HG03575 (cell line): Measurements from ENCODE around the gene SLC37A1.
"Not testable (repeated sequence)": the region's sequence is repeated elsewhere in the genome, so short reads cannot be mapped to it uniquely, and the experiment has no call there.

Experiments
- ATAC-seq: cut with Tn5 transposase; IDR thresholded peaks from one replicate; pipeline ENCODE4 v1.9.1; 2021; ENCODE audit not compliant: unreplicated experiment, insufficient number of reproducible peaks, low FRiP score; ENCODE audit errors: extremely low read depth

Gene SLC37A1

DNA sequence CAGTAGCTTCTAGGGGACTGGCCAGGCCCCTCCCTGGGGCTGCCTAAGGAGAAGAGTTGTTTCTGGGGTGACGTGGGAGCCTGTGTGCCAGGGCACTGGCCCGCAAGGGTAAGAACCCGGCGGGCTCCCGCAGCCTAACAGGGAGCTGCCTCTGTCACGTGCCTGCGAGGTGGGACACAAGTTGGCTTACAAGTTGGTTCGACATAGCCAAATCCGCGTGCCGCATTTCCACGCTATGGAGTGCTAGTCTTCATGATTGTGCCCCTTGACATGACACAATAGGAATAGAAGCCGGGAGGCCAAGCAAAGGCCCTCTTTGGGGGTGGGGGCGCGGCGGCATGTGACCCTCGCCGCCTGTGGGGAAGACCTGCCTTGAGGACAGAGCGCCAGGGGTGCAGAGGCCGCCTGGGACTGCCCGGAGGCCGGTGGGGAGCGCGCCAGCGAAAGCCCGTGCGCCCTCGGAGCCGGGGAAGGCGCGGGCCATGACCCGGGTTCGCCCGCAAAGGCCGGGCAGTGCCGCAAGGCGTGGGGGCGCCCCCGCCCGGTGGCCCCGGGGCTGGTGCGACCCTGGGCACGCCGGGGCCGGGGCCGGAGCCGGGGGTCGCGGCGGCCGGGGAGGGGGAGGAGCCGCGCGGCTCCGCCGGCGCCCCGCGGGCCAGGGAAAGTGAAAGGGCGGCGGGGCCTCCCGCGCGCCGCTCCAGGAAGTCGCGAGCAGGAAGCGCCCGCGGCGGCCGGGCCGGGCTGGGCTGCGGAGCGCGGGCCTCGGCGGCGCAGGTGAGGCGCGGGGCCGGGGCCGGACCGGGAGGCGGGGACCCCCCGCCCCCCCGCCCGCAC lies at the start of gene SLC37A1:
SLC37A1 (plus strand) TSS at position 702 of the 834 bp plus-strand sequence. CDS start 4,603 bp downstream, outside the sequence.
- no peak for ATAC-seq

DNA sequence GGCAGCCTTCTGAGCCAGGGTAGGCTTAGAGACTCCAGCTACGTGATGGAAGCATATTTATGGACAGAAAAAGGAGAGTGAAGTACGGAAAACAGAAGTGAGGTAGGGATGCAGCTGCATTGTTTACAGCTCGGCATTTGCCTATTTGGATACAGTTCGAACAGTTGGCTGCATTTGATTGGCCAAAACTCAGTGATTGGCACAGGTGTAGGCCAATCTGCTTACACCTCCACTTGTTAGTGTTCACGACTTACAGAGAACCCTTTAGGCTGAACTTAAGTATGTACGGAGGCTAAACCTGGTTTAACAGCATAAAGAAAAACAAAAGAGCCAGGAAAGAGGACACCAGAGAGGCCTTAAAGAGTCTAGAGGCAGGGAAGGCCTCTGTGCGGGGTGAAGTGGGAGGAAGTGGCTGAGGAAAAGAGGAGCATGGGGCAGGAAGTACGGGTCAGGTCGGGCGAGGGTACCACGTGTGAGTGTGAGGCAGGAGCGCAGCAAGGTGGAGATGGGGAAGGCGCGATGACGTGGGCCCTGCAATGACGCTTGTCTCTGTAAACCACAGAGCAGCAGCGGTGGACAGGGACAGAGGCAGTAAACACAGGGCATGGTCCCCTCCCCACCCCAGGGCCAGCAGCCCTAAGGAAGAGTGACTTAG lies 49.7 kb upstream of the SLC37A1 start:
- ATAC-seq: no peak

DNA sequence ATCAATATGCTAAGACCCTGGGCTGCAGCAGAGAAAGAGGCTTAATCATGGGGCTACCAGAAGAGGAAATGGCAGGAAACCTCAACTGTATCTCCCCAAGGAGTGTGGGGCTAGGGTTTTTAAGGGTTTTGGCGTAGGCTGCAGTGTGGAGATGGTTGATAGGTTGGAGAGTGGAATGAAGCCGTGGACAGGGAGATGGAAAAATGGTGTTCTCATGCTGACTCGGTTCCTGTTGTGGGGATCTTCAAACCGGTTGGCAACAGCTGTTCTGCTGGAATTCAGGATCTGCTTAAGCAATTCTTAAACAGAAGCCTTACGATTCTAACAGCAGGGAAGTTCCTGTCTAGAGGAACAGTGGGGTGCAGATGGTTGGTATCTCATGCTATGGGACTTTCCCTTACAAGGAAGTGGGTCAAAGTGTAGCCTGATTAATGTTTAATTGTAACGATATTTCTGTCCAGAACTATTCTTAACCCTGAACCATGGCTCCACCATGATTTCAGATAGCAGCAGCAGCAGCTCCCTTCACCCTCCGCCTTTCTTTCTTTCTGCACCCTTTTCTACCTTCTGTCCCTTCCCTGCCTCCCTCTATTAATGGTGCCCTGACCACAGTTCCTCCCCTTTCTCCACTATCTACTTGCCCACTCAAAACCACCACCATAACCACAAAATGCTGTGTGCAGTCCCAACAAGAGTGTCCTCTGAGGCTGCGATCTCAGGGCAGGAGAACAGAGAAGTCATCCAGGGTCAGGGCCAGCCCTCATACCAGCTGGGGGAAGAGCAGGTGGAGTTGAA lies 48.4 kb upstream of the SLC37A1 start:
- ATAC-seq: no peak

DNA sequence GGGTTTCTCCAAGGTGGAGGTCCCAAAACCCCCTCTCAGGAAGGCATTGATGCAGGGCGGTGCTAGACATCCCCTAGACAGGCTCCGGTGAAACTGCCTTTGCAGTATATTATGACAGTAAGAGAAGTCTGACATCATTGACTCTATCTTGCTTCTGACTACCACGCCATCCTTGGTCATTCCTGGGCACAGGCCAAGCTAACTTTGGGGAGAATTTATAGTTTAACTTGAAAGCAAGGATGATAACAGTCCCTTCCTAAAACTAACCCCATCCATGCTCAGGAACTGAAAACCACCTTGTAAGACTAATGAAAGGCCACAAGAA lies 47.9 kb upstream of the SLC37A1 start:
- ATAC-seq: no peak

DNA sequence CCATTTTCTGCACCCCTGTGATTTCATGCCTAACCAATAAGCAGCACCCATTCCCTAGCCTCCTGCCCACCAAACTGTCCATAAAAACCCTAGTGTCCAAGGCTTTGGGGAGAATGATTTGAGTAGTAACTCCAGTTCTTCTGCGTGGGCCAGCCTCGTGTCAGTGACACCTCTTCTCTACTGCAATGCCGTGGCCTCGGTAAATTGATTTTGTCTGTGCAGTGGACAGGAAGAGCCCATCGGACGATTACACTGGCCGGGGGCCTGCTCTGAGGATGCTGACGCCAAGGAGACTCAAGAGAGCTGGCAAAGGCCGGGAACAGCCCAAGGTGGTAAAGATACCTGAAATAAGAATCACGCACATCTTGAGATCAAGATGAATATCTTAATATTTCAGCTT lies 47.0 kb upstream of the SLC37A1 start:
- no peak for ATAC-seq

DNA sequence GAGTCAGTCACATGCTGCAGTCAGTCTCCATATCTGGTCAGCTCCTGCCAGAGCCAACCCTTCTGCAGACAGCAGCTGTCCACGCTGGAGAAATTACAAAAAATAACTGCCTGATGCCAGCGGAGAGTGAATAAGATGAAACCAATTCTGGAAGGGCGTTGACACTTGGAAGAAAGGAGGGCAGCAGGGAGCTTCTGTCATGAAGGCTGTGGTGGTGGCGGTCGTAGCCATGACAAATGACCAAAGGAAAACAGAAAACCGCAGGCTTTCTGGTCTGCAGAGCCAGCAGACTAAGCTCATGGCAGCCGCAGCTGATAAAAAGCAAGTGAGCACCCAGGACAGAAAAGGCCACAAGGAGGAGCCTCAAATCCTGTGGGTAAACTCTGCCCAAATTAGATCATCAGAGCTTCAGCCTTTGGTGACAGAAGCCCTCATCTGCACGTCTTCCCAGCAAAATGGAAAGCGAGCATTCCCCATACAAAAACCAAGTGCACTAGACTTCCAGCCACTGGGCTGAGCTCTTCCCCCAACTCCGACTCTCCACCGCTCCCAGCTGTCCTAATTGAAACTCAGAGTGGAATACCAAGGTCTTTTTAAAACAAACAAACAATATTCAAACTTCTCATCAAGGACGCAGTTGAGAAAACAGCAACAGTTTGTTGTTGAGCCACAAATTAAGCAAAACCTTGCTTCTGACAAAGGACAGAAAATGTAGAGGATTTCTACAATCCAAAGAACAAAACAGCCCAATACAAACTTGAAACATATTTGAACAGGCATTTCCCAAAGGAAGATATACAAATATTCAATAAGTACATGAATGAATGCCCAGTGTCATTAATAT lies 46.3 kb upstream of the SLC37A1 start:
- no peak for ATAC-seq

DNA sequence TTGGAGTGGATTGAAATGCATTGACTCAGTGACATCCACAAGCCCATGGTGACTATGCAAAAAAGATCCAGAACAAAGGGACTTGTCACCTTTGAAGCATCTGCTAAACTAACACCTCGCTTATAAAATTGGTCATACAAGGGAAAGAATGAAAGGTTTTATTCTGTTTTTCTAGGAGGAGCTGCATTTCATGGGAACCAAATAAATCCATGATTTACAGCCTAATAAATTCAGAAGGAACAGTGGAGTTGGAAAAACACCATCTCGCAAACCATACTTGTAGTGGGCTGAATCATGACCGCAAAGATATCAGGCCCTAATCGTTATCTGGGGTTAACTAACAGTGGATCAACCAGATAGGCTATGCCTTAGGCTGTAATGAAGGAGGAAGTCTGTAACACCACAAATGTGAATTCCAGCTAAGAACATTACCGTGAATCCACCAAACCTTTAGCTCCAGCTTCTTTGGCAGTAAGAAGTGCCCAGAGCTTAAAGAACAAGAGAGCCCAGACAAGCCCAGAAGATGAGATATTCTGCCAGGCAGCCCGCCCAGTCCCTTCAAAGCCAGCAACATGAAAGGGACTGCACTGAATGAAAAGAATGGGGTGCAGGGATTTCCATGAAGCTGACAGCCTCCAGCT lies 45.0 kb upstream of the SLC37A1 start:
- no peak for ATAC-seq

DNA sequence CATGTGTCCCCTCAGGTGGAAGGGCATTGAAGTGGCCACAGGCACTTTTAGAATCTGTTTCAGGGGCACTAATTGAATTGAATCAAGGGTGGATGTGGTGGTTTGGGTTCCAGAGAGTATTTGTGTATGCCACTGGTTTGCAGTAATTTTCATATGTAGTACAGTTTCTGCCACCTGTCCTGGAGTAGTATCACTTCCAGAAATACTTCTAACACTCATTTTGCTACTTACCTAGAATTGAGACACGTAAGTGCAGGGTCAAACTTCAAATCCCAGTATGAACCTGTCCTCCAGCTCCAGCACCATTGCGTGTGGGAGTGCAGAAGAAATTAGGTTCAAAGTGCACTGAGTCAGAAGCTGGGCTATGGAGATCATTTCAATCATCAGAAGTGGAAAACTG lies 44.4 kb upstream of the SLC37A1 start:
- no peak for ATAC-seq

DNA sequence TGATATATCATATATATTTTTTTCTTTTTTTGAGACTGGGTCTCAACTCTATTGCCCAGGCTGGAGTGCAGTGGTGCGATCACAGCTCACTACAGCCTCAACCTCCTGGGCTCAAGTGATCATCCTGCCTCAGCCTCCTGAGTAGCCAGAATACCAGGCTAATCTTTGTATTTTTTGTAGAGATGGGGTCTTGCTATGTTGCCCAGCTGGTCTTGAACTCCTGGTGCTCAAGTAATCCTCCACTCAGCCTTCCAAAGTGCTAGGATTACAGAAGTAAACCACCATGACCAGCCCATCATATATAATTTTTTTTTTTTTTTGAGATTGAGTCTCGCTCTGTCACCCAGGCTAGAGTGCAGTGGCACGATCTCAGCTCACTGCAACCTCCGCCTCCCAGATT lies 43.9 kb upstream of the SLC37A1 start:
- not testable (repeated sequence) for ATAC-seq

DNA sequence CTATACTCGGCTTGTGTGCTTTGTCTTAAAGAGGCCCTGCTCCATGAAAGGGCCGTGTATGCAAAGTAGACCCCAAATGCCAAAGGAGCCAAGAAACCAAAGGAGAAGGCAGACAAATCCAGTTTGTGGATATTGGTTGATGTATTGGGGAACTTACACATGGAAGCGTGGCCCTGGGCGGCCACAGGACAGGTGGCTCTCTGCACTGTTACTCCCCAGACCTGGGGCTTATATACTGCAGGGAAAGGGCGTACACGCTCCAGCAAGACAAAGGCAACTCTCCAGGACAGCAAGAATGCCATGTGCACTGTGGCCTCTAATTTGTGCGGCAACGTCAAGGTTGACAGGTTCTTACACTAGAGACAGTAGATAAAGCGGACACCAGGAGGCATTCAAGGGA lies 42.4 kb upstream of the SLC37A1 start:
- ATAC-seq: no peak

DNA sequence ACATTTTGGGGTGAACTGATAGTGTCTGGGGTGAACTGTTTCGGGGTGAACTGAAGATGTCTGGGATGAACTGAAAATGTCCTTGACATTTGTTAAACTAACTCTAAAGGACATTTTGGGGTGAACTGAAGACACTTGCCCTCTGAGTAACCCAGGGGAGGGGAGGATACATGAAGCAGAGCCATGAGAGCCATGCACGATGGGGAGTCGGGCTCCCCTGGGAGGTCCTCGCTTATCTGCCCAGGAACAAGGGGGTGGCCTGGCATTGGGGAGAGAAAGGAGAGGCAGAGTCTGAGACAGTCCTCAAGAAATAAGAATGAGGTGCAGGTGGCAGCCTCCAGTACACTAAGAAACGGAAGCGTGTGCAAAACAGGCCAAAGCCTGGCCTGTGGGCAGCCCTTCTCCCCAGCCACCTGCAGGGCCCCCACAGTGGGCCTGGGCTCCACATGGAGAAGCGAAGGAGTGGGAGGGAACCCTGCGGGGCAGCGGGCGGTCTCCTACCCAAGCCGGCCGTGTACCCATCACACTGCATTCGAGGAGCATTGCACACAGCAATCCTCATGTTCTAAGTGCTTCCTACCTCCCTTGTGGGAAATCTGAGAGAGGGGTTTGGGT lies 41.8 kb upstream of the SLC37A1 start:
- ATAC-seq: no peak

DNA sequence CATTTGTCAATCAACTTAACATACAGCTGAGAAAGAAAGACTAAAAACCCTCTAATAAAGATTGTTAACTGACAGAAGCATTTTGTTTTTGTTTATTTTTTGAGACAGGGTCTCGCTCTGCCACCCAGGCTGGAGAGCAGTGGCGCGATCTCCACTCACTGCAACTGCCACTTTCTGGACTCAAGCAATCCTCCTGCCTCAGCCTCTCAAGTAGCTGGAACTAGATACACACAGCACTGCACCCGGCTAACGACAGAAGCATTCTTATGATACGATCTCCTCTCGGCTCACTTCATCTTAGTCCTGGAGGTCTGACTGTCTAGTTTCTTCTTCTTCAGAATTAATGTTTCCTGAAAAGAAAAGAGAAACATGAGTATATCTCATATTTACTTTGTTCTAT lies 41.1 kb upstream of the SLC37A1 start:
- no peak for ATAC-seq

DNA sequence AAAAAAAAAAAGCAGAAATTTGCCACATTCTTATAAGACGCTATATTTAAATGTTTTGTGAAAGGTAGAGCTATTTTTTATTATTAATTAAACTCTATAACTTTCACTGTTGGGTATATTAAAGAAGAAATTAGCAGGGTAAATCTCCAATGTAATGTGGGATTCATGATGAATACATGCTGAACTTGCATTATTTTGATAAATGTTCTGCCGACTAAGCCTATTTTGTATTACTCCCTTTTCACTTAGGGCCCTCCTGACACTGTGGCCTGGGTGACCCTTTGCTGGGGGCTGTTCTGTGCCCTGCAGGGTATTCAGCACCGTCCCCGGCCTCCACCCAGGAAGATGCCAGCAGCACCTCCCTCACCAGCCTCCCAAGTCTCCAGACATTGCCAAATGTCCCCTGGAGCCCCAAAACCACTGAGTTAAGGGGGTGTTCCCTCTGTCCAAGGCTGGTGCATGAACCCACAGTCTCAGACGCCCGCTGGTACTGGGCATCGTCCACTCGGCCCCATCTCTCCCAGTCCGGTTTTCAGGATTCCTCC lies 40.1 kb upstream of the SLC37A1 start:
- no peak for ATAC-seq

DNA sequence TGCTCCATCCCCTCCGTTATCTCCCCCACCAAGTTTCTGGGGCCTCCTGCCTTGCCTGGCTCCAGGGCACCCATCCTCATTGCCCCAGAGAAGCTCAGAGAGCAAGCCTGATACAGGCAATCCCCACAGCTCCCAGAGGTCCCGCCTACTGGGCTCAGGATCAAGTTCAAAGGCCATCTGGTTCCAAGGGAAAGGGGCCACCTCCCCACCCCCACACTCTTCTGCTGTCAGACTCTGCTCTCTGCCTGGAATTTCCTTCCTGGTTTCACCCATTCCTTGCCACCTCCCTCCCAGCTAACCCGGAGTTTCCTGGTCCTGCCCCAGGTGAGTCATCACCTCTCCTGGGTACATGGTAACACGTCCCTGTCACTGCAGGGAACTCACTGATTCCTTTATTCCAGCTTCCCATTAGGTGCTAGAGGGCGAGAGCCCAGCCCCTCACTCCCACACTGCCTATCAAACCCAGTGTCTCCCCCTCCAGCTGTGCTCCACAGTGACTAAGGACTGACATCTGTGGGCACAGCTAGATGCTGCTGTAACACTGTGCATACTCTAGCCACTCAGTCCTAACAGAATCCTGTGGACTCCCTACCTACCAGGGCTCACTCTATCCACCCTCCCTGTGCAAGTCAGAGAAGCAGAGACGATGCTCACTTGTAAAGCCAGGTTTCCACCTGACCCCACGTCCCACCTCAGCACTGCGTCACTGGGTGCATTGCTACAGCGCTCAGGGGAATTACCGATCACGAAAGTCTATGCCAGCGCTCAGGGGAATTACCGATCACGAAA lies 39.4 kb upstream of the SLC37A1 start:
- no peak for ATAC-seq

DNA sequence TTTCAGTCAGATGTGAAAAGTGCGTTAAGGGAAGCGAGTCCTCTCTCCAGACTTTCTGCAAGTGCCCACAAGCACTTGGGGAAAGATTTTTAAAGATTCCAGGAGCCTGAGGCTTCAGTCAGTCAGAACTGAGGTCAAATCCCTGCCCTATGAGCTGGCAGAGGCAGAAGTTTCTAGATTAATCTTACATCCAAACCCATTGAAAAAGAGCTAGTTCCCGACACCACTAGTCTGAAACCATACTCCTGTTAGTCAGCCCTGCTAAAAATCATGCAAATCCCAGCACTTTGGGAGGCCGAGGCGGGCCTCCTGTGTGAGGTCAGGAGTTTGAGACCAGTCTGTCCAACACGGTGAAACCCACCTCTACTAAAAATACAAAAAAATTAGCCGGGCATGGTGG lies 38.6 kb upstream of the SLC37A1 start:
- no peak for ATAC-seq

DNA sequence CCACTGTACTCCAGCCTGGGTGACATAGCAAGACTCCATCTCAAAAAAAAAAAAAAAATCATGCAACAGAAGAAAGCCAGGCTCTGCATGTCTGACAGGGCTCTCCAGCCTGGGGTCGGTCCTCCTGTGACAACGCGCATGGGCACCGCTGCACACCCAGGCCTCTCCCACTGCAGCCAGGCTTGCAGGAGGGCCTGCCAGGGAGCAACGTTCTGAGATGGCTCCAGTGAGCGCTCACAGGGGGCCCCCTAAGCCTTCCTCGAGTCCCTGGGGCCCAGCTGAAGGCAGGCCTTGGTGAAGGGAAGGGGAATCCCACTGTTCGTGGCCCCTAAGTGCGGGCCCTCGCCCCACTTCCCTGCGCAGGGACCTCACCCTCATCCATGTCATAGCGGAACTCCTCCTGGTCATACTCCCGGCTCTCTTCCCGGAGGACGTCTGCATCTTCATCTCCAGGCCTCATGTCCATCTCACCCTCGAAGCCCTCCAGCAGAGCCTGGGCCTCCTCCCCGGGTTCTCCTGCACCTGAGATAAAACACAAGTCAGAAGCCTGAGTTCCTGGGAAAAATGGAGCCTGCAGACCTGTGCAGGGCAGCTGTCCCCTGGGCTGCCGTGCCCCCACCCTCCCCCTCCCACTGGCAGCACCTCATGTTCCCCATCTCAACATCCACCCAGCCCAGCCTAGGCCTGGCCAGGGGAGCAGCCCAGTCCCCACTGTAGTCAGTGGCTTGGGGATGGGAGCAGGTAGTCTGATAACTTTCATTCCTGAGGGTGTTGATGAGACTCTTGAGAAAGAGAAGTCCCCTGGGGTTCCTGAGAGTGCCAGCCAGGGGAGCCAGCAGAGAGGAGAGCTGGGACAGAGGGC lies 37.9 kb upstream of the SLC37A1 start:
- ATAC-seq: no peak
